ENCODE data around the gene CD99. TPM values are rescaled to one million over a fixed set of nuclear protein-coding genes. Genes with fewer than 3 reads are reported as not detected.
A peak's percentile ranks its signal among the peaks of the same experiment; 100 is the strongest.

CD99 gene, protein sequence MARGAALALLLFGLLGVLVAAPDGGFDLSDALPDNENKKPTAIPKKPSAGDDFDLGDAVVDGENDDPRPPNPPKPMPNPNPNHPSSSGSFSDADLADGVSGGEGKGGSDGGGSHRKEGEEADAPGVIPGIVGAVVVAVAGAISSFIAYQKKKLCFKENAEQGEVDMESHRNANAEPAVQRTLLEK
- 100 to 1,000 TPM; 110 to 207 (median 133) TPM for total RNA-seq

DNA sequence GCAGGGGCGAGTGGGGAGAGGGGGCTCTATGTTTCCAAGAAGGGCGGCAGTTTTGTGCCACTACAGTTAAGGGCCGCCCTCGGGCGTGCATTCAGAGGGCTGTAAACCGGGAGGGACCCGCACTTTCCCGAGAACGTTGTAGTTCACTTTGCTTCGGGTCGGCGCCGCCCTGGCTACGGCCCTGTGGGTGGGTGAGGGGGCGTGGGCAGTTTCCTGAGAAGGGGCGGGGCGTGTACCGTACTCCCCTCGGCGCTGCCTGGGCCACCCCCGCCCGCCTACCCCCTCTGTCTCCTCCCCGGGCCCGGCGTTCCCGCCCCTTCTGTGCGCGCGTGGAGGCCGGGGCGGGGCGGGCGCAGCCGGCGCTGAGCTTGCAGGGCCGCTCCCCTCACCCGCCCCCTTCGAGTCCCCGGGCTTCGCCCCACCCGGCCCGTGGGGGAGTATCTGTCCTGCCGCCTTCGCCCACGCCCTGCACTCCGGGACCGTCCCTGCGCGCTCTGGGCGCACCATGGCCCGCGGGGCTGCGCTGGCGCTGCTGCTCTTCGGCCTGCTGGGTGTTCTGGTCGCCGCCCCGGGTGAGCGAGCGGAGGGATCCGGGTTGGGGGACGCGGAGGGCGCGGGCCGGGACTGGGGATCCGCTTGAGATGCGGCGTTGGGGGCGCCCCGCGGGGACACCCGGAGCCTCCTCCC lies at the start of gene CD99:
TSS of gene CD99 (plus strand) at position 440 of the 687 bp plus-strand sequence. CDS start at position 506, 66 bp downstream.
- Histone ChIP-seq H3K4me3 (peak within 1 kb of the TSS; percentile 70 to 88 (median 81)), H3K27me3 (no peaks in the 10 kb centered on the region), H3K36me3 (no peaks in the 10 kb centered on the region), H3K27ac (peak within 1 kb of the TSS; percentile 75 to 95 (median 84)), H3K4me1 (peaks cover 34 to 35% of the 10 kb centered on the region in 2 donors), H3K9me3 (no peaks in the 10 kb centered on the region)
- DNase-seq, result peak; percentile 84 to 85
- peak; percentile 77 to 82 for ATAC-seq
- intact Hi-C loops (cut with DNase I; ENCODE audit: low total_unique reads), result loop anchor here (2.0 to 5.0 kb wide), 3 partner anchors 189 to 1298 kb away; partner anchors contain the start of genes ASMTL, DHRSX, SLC25A6 and ZBED1
- in situ Hi-C loops (cut with MboI; ENCODE audit: low sequenced_read_pairs in 4 of 4), result no loop called here
- TF ChIP-seq, protein P1, sequence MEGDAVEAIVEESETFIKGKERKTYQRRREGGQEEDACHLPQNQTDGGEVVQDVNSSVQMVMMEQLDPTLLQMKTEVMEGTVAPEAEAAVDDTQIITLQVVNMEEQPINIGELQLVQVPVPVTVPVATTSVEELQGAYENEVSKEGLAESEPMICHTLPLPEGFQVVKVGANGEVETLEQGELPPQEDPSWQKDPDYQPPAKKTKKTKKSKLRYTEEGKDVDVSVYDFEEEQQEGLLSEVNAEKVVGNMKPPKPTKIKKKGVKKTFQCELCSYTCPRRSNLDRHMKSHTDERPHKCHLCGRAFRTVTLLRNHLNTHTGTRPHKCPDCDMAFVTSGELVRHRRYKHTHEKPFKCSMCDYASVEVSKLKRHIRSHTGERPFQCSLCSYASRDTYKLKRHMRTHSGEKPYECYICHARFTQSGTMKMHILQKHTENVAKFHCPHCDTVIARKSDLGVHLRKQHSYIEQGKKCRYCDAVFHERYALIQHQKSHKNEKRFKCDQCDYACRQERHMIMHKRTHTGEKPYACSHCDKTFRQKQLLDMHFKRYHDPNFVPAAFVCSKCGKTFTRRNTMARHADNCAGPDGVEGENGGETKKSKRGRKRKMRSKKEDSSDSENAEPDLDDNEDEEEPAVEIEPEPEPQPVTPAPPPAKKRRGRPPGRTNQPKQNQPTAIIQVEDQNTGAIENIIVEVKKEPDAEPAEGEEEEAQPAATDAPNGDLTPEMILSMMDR (IDR thresholded peaks at IDR 0.05 in 4 of 5, conservative IDR thresholded peaks at IDR 0.05 in 1 of 5), result no peak
- peak; percentile 62 to 77 for TF ChIP-seq POLR2A (IDR thresholded peaks at IDR 0.05)

DNA sequence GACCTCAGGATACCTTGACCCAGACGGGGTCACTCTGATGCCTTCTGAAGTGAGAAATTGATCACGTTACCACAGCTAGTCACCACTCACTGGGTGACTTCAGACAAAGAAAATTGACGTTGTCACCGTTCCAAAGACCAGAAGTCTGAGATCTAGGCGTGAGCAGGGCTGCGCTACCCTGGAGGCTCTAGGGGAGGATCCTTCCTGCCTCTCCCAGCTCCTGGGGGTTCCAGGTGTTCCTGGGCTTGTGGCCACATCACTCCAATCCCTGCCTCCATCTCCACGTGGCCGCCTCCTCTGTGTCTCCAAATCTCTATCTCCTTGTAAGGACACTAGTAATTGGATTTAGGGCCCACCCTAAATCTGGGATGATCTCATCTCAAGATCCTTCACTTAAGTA lies 48.9 kb upstream of the CD99 start:
- Histone ChIP-seq H3K9me3 (no peaks in the 10 kb centered on the region), H3K4me3 (no peak overlapping the region), H3K27me3 (no peaks in the 10 kb centered on the region), H3K27ac (no peak overlapping the region), H3K4me1 (no peaks in the 10 kb centered on the region), H3K36me3 (no peaks in the 10 kb centered on the region)
- TF ChIP-seq, protein P1 (IDR thresholded peaks at IDR 0.05 in 4 of 5, conservative IDR thresholded peaks at IDR 0.05 in 1 of 5), result no peak
- no peak for TF ChIP-seq POLR2A (IDR thresholded peaks at IDR 0.05)
- in situ Hi-C loops (cut with MboI; ENCODE audit: low sequenced_read_pairs in 4 of 4) (loop anchor here in 2 of 4 donors (10.0 to 25.0 kb wide), 2 partner anchors 173 to 1655 kb away; no protein-coding TSS in a partner anchor), intact Hi-C loops (cut with DNase I; ENCODE audit: low total_unique reads) (no loop called here)
- ATAC-seq (no peak), DNase-seq (no peak)

DNA sequence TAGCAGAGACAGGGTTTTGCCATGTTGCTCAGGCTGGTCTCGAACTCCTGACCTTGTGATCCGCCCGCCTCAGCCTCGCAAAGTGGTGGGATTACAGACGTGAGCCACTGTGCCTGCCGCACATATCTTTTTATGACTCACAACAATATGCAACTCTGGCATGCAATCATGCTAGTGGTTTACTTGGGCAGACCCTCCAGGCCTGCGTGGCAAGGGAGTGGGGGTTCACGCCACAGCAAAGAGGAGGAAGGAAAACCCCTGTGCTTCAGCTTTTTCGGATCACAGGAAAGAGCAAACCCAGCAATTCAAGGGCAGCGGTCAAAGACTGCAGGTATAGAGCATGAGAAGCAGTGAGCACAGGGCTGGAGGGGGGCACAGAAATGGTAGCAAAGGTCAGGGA lies 48.3 kb upstream of the CD99 start:
- intact Hi-C loops (cut with DNase I; ENCODE audit: low total_unique reads) (no loop called here), in situ Hi-C loops (cut with MboI; ENCODE audit: low sequenced_read_pairs in 4 of 4) (loop anchor here in 2 of 4 donors (10.0 to 25.0 kb wide), 2 partner anchors 172 to 1655 kb away; no protein-coding TSS in a partner anchor)
- Histone ChIP-seq H3K36me3 (no peaks in the 10 kb centered on the region), H3K4me3 (no peak overlapping the region), H3K4me1 (no peaks in the 10 kb centered on the region), H3K9me3 (no peaks in the 10 kb centered on the region), H3K27ac (no peak overlapping the region), H3K27me3 (no peaks in the 10 kb centered on the region)
- ATAC-seq, result no peak
- DNase-seq, result no peak
- TF ChIP-seq, protein P1 (IDR thresholded peaks at IDR 0.05 in 4 of 5, conservative IDR thresholded peaks at IDR 0.05 in 1 of 5), result no peak
- no peak for TF ChIP-seq POLR2A (IDR thresholded peaks at IDR 0.05)

DNA sequence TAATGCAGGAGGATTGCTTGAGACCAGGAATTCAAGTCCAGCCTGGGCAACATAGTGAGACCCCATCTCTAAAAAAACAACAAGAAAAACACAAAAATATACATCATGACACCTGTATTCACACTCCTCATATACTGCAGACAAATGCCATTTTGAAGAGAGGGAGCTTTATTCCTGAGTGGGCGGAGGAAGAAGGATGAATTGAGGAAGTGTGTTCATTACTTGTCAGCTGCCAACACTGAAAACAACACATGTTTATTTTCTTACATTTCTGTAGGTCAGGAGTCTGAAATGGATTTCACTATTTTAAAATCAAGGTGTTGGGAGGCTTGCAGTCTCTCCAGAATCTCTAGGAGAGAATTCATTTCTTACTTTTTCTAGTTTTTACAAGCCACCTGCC lies 47.2 kb upstream of the CD99 start:
- no peak for DNase-seq
- in situ Hi-C loops (cut with MboI; ENCODE audit: low sequenced_read_pairs in 4 of 4) (loop anchor here in 2 of 4 donors (10.0 to 25.0 kb wide), 2 partner anchors 171 to 1657 kb away; no protein-coding TSS in a partner anchor), intact Hi-C loops (cut with DNase I; ENCODE audit: low total_unique reads) (loop anchor here (2.0 kb wide), 1 partner anchor 169 kb away; no protein-coding TSS in a partner anchor)
- no peaks in the 10 kb centered on the region for H3K9me3 ChIP-seq
- ATAC-seq, result no peak
- no peaks in the 10 kb centered on the region for H3K4me1 ChIP-seq
- H3K36me3 ChIP-seq, result no peaks in the 10 kb centered on the region
- TF ChIP-seq, protein P1 (IDR thresholded peaks at IDR 0.05 in 4 of 5, conservative IDR thresholded peaks at IDR 0.05 in 1 of 5), result no peak
- TF ChIP-seq POLR2A (IDR thresholded peaks at IDR 0.05), result no peak
- H3K27me3 ChIP-seq, result no peaks in the 10 kb centered on the region
- H3K27ac ChIP-seq, result no peak overlapping the region
- no peak overlapping the region for H3K4me3 ChIP-seq

All from gastrocnemius medialis (tissue), 4 donors.